Activated naive CD8-positive, alpha-beta T cell (primary cell): ENCODE data around the gene ANKRD27.
"Not testable (repeated sequence)": the region's sequence is repeated elsewhere in the genome, so short reads cannot be mapped to it uniquely, and the experiment has no call there.

ENCODE experiments used
- H3K27ac Mint-ChIP-seq: one replicate; pipeline ENCODE4 v1.8.0; 2021; ENCODE audit warnings: mixed read lengths
- H3K27me3 Mint-ChIP-seq: one replicate; pipeline ENCODE4 v1.8.0; 2021; ENCODE audit warnings: mixed read lengths
- H3K36me3 Mint-ChIP-seq: one replicate; pipeline ENCODE4 v1.8.0; 2021; ENCODE audit warnings: mixed read lengths
- H3K4me1 Mint-ChIP-seq: one replicate; pipeline ENCODE4 v1.8.0; 2021; ENCODE audit warnings: low read depth, mixed read lengths
- H3K4me3 Mint-ChIP-seq: one replicate; pipeline ENCODE4 v1.8.0; 2021; ENCODE audit warnings: mild to moderate bottlenecking, mixed read lengths
- H3K9me3 Mint-ChIP-seq: one replicate; pipeline ENCODE4 v1.8.0; 2021; ENCODE audit warnings: low read depth, mixed read lengths

The ANKRD27 gene

GRCh38 chr19:32675720-32676185 is 773 bp upstream of the ANKRD27 start, which contains the start of gene RGS9BP:
TSS of gene RGS9BP (plus strand) at chr19:32675848. CDS start at chr19:32676264, 416 bp downstream.
- peaks cover 6% of the 10 kb centered on the region for H3K27me3 Mint-ChIP-seq

GRCh38 chr19:32674153-32674930 is 638 bp downstream of the ANKRD27 start:
- peaks cover 6% of the 10 kb centered on the region for H3K27me3 Mint-ChIP-seq
- H3K27ac Mint-ChIP-seq = peak overlapping the region; percentile 82
- H3K4me1 Mint-ChIP-seq = peaks cover 42% of the 10 kb centered on the region
- H3K9me3 Mint-ChIP-seq = no peaks in the 10 kb centered on the region
- H3K36me3 Mint-ChIP-seq = peaks cover 2% of the 10 kb centered on the region
- peak overlapping the region; percentile 96 for H3K4me3 Mint-ChIP-seq

More at GRCh38 chr19:32675720-32676185, 773 bp upstream of the ANKRD27 start, which contains the start of gene RGS9BP:
- Mint-ChIP-seq H3K36me3 (no peaks in the 10 kb centered on the region), H3K4me3 (peak within 1 kb of the TSS; percentile 90), H3K27ac (peak within 1 kb of the TSS; percentile 66), H3K4me1 (peaks cover 32% of the 10 kb centered on the region), H3K9me3 (no peaks in the 10 kb centered on the region)

GRCh38 chr19:32673573-32673972 is 1.4 kb downstream of the ANKRD27 start:
- Mint-ChIP-seq H3K4me1 (peaks cover 43% of the 10 kb centered on the region), H3K27me3 (peaks cover 6% of the 10 kb centered on the region), H3K36me3 (peaks cover 2% of the 10 kb centered on the region), H3K4me3 (peak overlapping the region; percentile 96), H3K9me3 (no peaks in the 10 kb centered on the region), H3K27ac (no peak overlapping the region)

- peak overlapping the region; percentile 96 for H3K4me3 Mint-ChIP-seq
- peaks cover 43% of the 10 kb centered on the region for H3K4me1 Mint-ChIP-seq
- H3K9me3 Mint-ChIP-seq = no peaks in the 10 kb centered on the region
Observed at GRCh38 chr19:32672841-32673240, 2.1 kb downstream of the ANKRD27 start.

GRCh38 chr19:32671883-32672593 is 2.9 kb downstream of the ANKRD27 start:
- no peaks in the 10 kb centered on the region for H3K9me3 Mint-ChIP-seq
- H3K27ac Mint-ChIP-seq = no peak overlapping the region
- peaks cover under 1% of the 10 kb centered on the region for H3K27me3 Mint-ChIP-seq
- peaks cover 2% of the 10 kb centered on the region for H3K36me3 Mint-ChIP-seq
- H3K4me3 Mint-ChIP-seq = no peak overlapping the region
- peaks cover 38% of the 10 kb centered on the region for H3K4me1 Mint-ChIP-seq

More at GRCh38 chr19:32672841-32673240, 2.1 kb downstream of the ANKRD27 start:
- peaks cover 6% of the 10 kb centered on the region for H3K27me3 Mint-ChIP-seq
- no peak overlapping the region for H3K27ac Mint-ChIP-seq
- peaks cover 2% of the 10 kb centered on the region for H3K36me3 Mint-ChIP-seq

- H3K27me3 Mint-ChIP-seq = no peaks in the 10 kb centered on the region
- no peaks in the 10 kb centered on the region for H3K9me3 Mint-ChIP-seq
- H3K27ac Mint-ChIP-seq = no peak overlapping the region
- peaks cover 2% of the 10 kb centered on the region for H3K36me3 Mint-ChIP-seq
- no peak overlapping the region for H3K4me3 Mint-ChIP-seq
- peaks cover 38% of the 10 kb centered on the region for H3K4me1 Mint-ChIP-seq
Observed at GRCh38 chr19:32669310-32669709, 5.7 kb downstream of the ANKRD27 start.

GRCh38 chr19:32666084-32666483 is 8.9 kb downstream of the ANKRD27 start:
- H3K9me3 Mint-ChIP-seq = no peaks in the 10 kb centered on the region
- H3K4me1 Mint-ChIP-seq = peaks cover 20% of the 10 kb centered on the region
- no peaks in the 10 kb centered on the region for H3K27me3 Mint-ChIP-seq
- H3K4me3 Mint-ChIP-seq = no peak overlapping the region
- no peak overlapping the region for H3K27ac Mint-ChIP-seq
- H3K36me3 Mint-ChIP-seq = peaks cover 2% of the 10 kb centered on the region

GRCh38 chr19:32662186-32662585 is 12.8 kb downstream of the ANKRD27 start:
- Mint-ChIP-seq H3K4me3 (no peak overlapping the region), H3K36me3 (no peaks in the 10 kb centered on the region), H3K27ac (no peak overlapping the region), H3K9me3 (no peaks in the 10 kb centered on the region), H3K4me1 (peaks cover 7% of the 10 kb centered on the region), H3K27me3 (no peaks in the 10 kb centered on the region)

- Mint-ChIP-seq H3K4me1 (peaks cover 7% of the 10 kb centered on the region), H3K9me3 (no peaks in the 10 kb centered on the region), H3K36me3 (no peaks in the 10 kb centered on the region), H3K27me3 (no peaks in the 10 kb centered on the region), H3K27ac (no peak overlapping the region), H3K4me3 (no peak overlapping the region)
Observed at GRCh38 chr19:32661318-32661717, 13.7 kb downstream of the ANKRD27 start.

- no peaks in the 10 kb centered on the region for H3K36me3 Mint-ChIP-seq
- no peak overlapping the region for H3K27ac Mint-ChIP-seq
- no peak overlapping the region for H3K4me3 Mint-ChIP-seq
- peaks cover 7% of the 10 kb centered on the region for H3K4me1 Mint-ChIP-seq
- H3K9me3 Mint-ChIP-seq = no peaks in the 10 kb centered on the region
- no peaks in the 10 kb centered on the region for H3K27me3 Mint-ChIP-seq
Observed at GRCh38 chr19:32658527-32658926, 16.5 kb downstream of the ANKRD27 start.

GRCh38 chr19:32658075-32658474 is 16.9 kb downstream of the ANKRD27 start:
- Mint-ChIP-seq H3K4me1 (peaks cover 4% of the 10 kb centered on the region), H3K27me3 (no peaks in the 10 kb centered on the region), H3K36me3 (no peaks in the 10 kb centered on the region), H3K9me3 (no peaks in the 10 kb centered on the region), H3K27ac (no peak overlapping the region), H3K4me3 (no peak overlapping the region)

GRCh38 chr19:32656379-32656778 is 18.6 kb downstream of the ANKRD27 start:
- not testable (repeated sequence) for H3K36me3 Mint-ChIP-seq, H3K27ac Mint-ChIP-seq, H3K4me1 Mint-ChIP-seq, H3K9me3 Mint-ChIP-seq, H3K4me3 Mint-ChIP-seq, H3K27me3 Mint-ChIP-seq

GRCh38 chr19:32653599-32653915 is 21.4 kb downstream of the ANKRD27 start:
- no peaks in the 10 kb centered on the region for H3K9me3 Mint-ChIP-seq
- no peak overlapping the region for H3K4me3 Mint-ChIP-seq
- no peaks in the 10 kb centered on the region for H3K4me1 Mint-ChIP-seq
- H3K27me3 Mint-ChIP-seq = no peaks in the 10 kb centered on the region
- H3K27ac Mint-ChIP-seq = no peak overlapping the region
- H3K36me3 Mint-ChIP-seq = peaks cover 3% of the 10 kb centered on the region

GRCh38 chr19:32652894-32653598 is 21.9 kb downstream of the ANKRD27 start:
- no peaks in the 10 kb centered on the region for H3K27me3 Mint-ChIP-seq
- H3K27ac Mint-ChIP-seq = no peak overlapping the region
- H3K4me3 Mint-ChIP-seq = no peak overlapping the region
- H3K4me1 Mint-ChIP-seq = no peaks in the 10 kb centered on the region
- peaks cover 5% of the 10 kb centered on the region for H3K36me3 Mint-ChIP-seq
- H3K9me3 Mint-ChIP-seq = no peaks in the 10 kb centered on the region

- not testable (repeated sequence) for H3K4me3 Mint-ChIP-seq, H3K27ac Mint-ChIP-seq, H3K9me3 Mint-ChIP-seq, H3K27me3 Mint-ChIP-seq, H3K4me1 Mint-ChIP-seq, H3K36me3 Mint-ChIP-seq
Observed at GRCh38 chr19:32652331-32652730, 22.6 kb downstream of the ANKRD27 start.
